ENCODE results near the gene CNEP1R1. TPM values are rescaled to one million over a fixed set of nuclear protein-coding genes. Genes with fewer than 3 reads are reported as not detected.

CNEP1R1 gene, protein sequence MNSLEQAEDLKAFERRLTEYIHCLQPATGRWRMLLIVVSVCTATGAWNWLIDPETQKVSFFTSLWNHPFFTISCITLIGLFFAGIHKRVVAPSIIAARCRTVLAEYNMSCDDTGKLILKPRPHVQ
- total RNA-seq, result 46.6 TPM

DNA sequence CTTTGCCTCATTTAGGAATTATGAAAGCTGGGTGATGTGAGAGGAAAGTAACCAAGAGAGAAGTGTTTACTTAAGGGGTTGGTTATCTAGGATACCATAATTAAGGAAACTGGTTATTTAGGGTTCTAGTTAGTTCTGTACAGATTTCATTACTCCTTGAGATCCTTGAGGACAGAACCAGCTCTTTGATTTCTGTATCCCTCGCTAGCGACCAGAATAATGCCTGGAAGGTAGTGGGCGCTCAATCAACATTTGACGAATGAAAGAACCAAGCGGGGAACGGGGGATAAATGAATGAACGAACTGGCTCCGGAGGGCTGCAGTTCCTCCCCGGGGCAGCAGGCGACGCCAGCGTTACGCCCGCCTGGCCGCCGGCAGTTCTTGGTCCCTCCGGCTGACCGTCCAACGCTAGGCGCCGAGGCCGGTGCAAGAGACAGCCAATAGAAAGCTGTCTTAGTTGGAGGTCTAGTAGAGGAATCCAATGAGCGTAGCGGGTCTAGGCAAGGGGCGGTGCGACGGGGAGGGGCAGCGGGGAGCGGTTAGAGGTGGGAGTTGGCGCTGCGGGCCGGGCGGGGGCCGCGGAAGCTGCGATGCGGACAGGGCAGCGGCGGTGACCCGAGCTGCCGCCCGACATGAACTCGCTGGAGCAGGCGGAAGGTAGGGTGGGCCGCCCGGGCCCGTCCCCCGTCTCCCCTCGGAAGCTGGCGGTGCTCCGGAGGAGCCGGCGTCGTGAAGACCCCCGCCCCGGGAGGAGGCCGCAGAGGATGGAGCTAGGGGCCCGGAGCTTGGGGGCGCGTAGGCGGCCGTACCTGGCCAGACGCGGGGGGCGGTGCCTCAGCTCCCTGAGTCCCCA, at the start of gene CNEP1R1:
Gene CNEP1R1 (plus strand): TSS at position 542 of the 853 bp plus-strand sequence. CDS start 91 bp downstream, at position 633.

DNA sequence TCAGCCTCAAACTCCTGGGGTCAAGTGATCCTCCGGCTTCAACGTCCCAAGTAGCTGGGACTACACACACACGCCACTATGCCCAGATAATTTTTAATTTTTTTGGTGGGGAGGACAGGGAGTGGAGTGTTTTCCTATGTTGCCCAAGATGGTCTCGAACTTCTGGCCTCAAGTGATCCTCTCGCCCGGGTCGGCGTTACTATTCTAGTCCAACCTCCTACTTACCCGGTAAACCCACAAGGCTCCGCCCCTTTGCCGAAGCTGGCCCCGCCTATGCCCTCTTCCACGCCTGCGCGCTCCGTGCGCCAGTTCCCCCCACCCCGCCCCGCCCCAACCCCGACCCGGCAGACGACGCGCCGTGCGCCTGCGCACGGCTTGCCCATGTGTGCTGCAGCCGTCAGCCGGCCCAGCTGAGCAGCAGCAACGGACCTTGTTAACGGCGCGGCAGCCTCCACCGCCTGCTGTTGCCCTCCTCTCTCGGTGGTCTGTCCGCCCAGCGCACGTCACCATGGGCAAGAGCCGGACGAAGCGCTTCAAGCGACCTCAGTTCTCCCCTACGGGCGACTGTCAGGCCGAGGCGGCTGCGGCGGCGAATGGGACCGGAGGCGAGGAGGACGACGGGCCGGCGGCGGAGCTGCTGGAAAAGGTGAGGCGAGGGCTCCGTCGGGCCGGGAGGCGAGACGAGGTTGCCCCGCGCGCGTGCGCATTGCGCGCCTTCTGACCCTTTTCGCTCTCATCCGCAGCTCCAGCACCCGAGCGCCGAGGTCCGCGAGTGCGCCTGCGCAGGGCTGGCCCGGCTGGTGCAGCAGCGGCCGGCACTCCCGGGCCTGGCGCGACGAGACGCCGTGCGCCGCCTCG, 40.8 kb downstream of the CNEP1R1 start, which contains the start of gene HEATR3:
Gene HEATR3 (plus strand): TSS at position 347 of the 858 bp plus-strand sequence. CDS start 162 bp downstream, at position 509.

Small RNA genes lying within 50 kb of the gene (small RNA-seq; reads per million reads assigned to genes)
- gene RF00017 (ENCODE audit: low replicate concordance), result not detected

Other genes with a start within 250 kb of the CNEP1R1 start
- 12.5 TPM for gene ZNF423, start 169.1 kb upstream of the CNEP1R1 start, total RNA-seq
- gene HEATR3, start 40.7 kb downstream of the CNEP1R1 start, total RNA-seq, result 33.8 TPM
- 29.4 TPM for gene TENT4B, start 128.1 kb downstream of the CNEP1R1 start, total RNA-seq
- 9.4 TPM for gene ADCY7, start 241.3 kb downstream of the CNEP1R1 start, total RNA-seq

Measured in parietal lobe (tissue), 2 donors.